Heart left ventricle (tissue), 13 donors: ENCODE results near the gene WSCD1.

ENCODE experiments used
- POLR2A ChIP-seq, 2 donors: fragments of 450-650 bp; IDR thresholded peaks; one replicate each; pipeline ENCODE4 v1.6.1; 2017; ENCODE audit warnings: antibody characterized with exemption in 2 of 2, mild to moderate bottlenecking in 2 of 2, moderate library complexity in 2 of 2
- TF ChIP-seq, protein P1 (sequence below), 12 donors: fragments of 200-600 bp; sonication (generic) in 4 of 12; IDR thresholded peaks; one replicate each; pipeline versions ENCODE4 v1.5.0 to v1.8.0; 2018 to 2022; ENCODE audit warnings: antibody characterized with exemption in 12 of 12, mild to moderate bottlenecking in 5 of 12
- donor health status: ischemic (EF 13 %, LVEDD 7.1; RV severe dilation, severe dysfunction).
- donor health status: DM: no; HTN: yes; CAD: no.
- donor health status: DM: no; HTN: no; CAD: no.
- donor health status: ischemic (EF 25% LVEDD 6.9; RV normal size, moderate dysfunction).
- donor health status: ischemic (EF 25% LVEDD 5.7; RV mildly dilated, moderate dysfunction).
- donor health status: ischemic (EF 35%, LVEDD 5.7; RV mildly dilated, moderate dysfunction).
- donor health status: nonischemic (EF 11% LVEDD 7.7; RV severe dilation, severe dysfunction).
- donor health status: DM: yes; HTN: yes; CAD: no.
- donor health status: PGD.
- donor health status: ischemic (EF 29% LVEDD 5.4; RV normal size, mild dysfunction).
- donor health status: nonischemic (EF 23%, LVEDD 6.1; RV moderate dilation, normal function).

DNA sequence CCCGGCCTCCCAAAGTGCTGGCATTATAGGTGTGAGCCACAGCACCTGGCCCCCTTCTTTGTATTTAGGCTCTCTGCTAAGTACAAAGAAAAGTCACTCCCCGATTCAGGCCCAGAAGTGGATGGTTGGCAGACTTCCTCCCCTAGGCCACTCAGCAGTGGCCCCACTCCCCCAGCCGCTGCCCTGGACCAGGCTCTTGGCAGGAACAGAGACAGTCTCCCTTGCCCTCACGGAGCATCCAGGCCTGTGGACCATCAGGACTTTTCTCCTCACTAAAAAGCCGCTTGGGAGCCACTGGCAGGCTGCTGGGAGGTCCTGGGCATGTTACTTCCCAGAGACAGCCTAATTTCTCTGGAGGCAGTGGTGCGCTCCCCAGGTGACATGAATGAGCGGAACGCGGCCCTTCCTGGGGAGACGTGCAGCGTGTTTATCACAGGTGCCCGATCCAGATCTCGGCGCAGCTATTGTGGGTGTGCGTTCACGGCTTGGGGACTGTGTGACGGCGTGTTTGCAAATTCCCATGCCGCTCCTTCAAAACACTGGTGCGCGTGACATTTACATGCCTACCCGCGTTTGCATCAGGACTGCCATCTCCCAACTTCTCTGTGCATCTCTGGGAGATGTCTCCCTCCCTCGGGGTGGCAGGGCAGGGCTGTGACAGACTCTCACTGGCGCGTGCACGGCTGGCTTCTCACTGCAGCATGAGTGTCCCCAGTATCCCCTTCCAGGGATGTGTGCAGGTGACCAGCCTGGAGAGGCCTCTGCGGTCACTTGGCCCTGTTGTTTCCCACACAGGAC is 16.6 kb downstream of the WSCD1 start:
- TF ChIP-seq, protein P1, sequence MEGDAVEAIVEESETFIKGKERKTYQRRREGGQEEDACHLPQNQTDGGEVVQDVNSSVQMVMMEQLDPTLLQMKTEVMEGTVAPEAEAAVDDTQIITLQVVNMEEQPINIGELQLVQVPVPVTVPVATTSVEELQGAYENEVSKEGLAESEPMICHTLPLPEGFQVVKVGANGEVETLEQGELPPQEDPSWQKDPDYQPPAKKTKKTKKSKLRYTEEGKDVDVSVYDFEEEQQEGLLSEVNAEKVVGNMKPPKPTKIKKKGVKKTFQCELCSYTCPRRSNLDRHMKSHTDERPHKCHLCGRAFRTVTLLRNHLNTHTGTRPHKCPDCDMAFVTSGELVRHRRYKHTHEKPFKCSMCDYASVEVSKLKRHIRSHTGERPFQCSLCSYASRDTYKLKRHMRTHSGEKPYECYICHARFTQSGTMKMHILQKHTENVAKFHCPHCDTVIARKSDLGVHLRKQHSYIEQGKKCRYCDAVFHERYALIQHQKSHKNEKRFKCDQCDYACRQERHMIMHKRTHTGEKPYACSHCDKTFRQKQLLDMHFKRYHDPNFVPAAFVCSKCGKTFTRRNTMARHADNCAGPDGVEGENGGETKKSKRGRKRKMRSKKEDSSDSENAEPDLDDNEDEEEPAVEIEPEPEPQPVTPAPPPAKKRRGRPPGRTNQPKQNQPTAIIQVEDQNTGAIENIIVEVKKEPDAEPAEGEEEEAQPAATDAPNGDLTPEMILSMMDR (IDR thresholded peaks at IDR 0.05), result no peak
- TF ChIP-seq POLR2A (IDR thresholded peaks at IDR 0.05), result no peak
